ENCODE results near the gene KCNF1. TPM values are rescaled to one million over a fixed set of nuclear protein-coding genes. Genes with fewer than 3 reads are reported as not detected.

KCNF1 gene
- total RNA-seq, 1 experiment from 2014 or later, result 1.2 TPM

DNA sequence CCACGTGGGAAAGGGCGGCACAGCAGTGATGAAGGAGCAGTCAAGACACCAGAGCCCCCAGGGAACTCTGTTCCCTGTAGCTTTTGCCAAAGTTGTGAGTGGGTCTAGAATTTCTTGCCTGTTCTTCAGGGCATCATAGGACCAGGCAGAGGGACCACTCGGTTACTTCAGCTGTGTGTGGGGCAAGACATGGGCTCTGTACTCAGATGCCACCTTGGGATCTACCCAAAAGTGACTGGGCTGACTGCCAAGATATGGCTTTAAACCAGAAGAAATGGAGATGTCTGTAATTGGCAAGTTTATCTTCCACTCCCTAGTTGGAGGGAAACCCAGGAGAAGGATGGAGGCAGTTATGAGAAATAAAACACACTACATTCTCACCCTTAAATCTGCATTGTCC lies 29.6 kb downstream of the KCNF1 start:
- Mint-ChIP-seq H3K4me3 (no peak overlapping the region), H3K4me1 (peaks cover 10% of the 10 kb centered on the region), H3K27me3 (ENCODE audit: low read depth) (peaks cover 4% of the 10 kb centered on the region; the same call in 1 of the 2 replicates), H3K9me3 (peaks cover 26% of the 10 kb centered on the region), H3K36me3 (peaks cover 11% of the 10 kb centered on the region), H3K27ac (no peak overlapping the region)
- ATAC-seq (no peak), DNase-seq (ENCODE audit: low spot score) (no peak)
- CTCF ChIA-PET, result interaction anchor here (1.1 kb wide), 1 partner anchor 192 kb away, joined by 3 read pairs; a partner anchor contains a TSS
- POLR2A ChIA-PET, result no interaction called here
- no peak for TF ChIP-seq RORB (CRISPR knock-in tag; IDR thresholded peaks at IDR 0.05)
- no peak for TF ChIP-seq PRRX2 (CRISPR knock-in tag; IDR thresholded peaks at IDR 0.05)
- TF ChIP-seq IRF2 (CRISPR knock-in tag; IDR thresholded peaks at IDR 0.05; ENCODE audit: borderline replicate concordance, low read depth), result no peak
- no peak for TF ChIP-seq RELA (CRISPR knock-in tag; IDR thresholded peaks at IDR 0.05; ENCODE audit: borderline replicate concordance)
- no peak for TF ChIP-seq MYBL2 (CRISPR knock-in tag; IDR thresholded peaks at IDR 0.05)
- TF ChIP-seq ZNF416 (CRISPR knock-in tag; IDR thresholded peaks at IDR 0.05), result no peak
- no peak for TF ChIP-seq NFATC4 (CRISPR knock-in tag; IDR thresholded peaks at IDR 0.05)
- TF ChIP-seq SMAD3 (CRISPR knock-in tag; IDR thresholded peaks at IDR 0.05; ENCODE audit: borderline replicate concordance), result no peak
- no peak for TF ChIP-seq ZNF423 (CRISPR knock-in tag; IDR thresholded peaks at IDR 0.05)
- no peak for TF ChIP-seq ERG (CRISPR knock-in tag; IDR thresholded peaks at IDR 0.05)
- TF ChIP-seq TCF7 (CRISPR knock-in tag; IDR thresholded peaks at IDR 0.05; ENCODE audit: low read depth), result no peak
- TF ChIP-seq, protein P1, sequence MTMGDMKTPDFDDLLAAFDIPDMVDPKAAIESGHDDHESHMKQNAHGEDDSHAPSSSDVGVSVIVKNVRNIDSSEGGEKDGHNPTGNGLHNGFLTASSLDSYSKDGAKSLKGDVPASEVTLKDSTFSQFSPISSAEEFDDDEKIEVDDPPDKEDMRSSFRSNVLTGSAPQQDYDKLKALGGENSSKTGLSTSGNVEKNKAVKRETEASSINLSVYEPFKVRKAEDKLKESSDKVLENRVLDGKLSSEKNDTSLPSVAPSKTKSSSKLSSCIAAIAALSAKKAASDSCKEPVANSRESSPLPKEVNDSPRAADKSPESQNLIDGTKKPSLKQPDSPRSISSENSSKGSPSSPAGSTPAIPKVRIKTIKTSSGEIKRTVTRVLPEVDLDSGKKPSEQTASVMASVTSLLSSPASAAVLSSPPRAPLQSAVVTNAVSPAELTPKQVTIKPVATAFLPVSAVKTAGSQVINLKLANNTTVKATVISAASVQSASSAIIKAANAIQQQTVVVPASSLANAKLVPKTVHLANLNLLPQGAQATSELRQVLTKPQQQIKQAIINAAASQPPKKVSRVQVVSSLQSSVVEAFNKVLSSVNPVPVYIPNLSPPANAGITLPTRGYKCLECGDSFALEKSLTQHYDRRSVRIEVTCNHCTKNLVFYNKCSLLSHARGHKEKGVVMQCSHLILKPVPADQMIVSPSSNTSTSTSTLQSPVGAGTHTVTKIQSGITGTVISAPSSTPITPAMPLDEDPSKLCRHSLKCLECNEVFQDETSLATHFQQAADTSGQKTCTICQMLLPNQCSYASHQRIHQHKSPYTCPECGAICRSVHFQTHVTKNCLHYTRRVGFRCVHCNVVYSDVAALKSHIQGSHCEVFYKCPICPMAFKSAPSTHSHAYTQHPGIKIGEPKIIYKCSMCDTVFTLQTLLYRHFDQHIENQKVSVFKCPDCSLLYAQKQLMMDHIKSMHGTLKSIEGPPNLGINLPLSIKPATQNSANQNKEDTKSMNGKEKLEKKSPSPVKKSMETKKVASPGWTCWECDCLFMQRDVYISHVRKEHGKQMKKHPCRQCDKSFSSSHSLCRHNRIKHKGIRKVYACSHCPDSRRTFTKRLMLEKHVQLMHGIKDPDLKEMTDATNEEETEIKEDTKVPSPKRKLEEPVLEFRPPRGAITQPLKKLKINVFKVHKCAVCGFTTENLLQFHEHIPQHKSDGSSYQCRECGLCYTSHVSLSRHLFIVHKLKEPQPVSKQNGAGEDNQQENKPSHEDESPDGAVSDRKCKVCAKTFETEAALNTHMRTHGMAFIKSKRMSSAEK (CRISPR knock-in tag; IDR thresholded peaks at IDR 0.05; ENCODE audit: borderline replicate concordance), result no peak
- TF ChIP-seq ZMAT4 (CRISPR knock-in tag; IDR thresholded peaks at IDR 0.05), result no peak
- no peak for TF ChIP-seq JUN (CRISPR knock-in tag; IDR thresholded peaks at IDR 0.05)
- no peak for TF ChIP-seq NFE2L1 (CRISPR knock-in tag; IDR thresholded peaks at IDR 0.05)
- no peak for TF ChIP-seq ZBTB21 (CRISPR knock-in tag; IDR thresholded peaks at IDR 0.05; ENCODE audit: borderline replicate concordance)

GRCh38 chr2:10944799-10945198 lies 33.1 kb downstream of the KCNF1 start:
- no peak overlapping the region for H3K27ac Mint-ChIP-seq
- H3K4me3 Mint-ChIP-seq, result no peak overlapping the region
- H3K27me3 Mint-ChIP-seq (ENCODE audit: low read depth), result no peaks in the 10 kb centered on the region; the same call in 1 of the 2 replicates
- ATAC-seq (no peak), DNase-seq (ENCODE audit: low spot score) (no peak)
- no peak for TF ChIP-seq ATF1 (CRISPR knock-in tag; IDR thresholded peaks at IDR 0.05)
- TF ChIP-seq ARID4B (CRISPR knock-in tag; IDR thresholded peaks at IDR 0.05; ENCODE audit: borderline replicate concordance), result no peak
- POLR2A ChIA-PET, result no interaction called here
- peaks cover 13% of the 10 kb centered on the region for H3K9me3 Mint-ChIP-seq
- H3K36me3 Mint-ChIP-seq, result no peaks in the 10 kb centered on the region; the same call in 1 of the 2 replicates
- CTCF ChIA-PET, result no interaction called here
- H3K4me1 Mint-ChIP-seq, result no peaks in the 10 kb centered on the region
